MM.1S (cell line): ENCODE results near the gene NMNAT2.

Experiments
- EZH2 ChIP-seq: fragments of 300-600 bp; sonication (generic); optimal IDR thresholded peaks from 2 replicates; pipeline ENCODE3; 2017; ENCODE audit warnings: low read depth, mild to moderate bottlenecking, antibody characterized with exemption, low read length, mixed read lengths
- EZH2phosphoT487 ChIP-seq: fragments of 300-600 bp; sonication (generic); IDR thresholded peaks from 2 replicates; pipeline ENCODE4 v1.6.1; 2018; ENCODE audit warnings: antibody characterized with exemption, low read length
- TF ChIP-seq, protein P1 (sequence below): fragments of 300-600 bp; sonication (generic); IDR thresholded peaks from 2 replicates; pipeline ENCODE4 v1.5.1; 2016; ENCODE audit warnings: antibody characterized with exemption, low read length, mixed read lengths

- TF ChIP-seq, protein P1, sequence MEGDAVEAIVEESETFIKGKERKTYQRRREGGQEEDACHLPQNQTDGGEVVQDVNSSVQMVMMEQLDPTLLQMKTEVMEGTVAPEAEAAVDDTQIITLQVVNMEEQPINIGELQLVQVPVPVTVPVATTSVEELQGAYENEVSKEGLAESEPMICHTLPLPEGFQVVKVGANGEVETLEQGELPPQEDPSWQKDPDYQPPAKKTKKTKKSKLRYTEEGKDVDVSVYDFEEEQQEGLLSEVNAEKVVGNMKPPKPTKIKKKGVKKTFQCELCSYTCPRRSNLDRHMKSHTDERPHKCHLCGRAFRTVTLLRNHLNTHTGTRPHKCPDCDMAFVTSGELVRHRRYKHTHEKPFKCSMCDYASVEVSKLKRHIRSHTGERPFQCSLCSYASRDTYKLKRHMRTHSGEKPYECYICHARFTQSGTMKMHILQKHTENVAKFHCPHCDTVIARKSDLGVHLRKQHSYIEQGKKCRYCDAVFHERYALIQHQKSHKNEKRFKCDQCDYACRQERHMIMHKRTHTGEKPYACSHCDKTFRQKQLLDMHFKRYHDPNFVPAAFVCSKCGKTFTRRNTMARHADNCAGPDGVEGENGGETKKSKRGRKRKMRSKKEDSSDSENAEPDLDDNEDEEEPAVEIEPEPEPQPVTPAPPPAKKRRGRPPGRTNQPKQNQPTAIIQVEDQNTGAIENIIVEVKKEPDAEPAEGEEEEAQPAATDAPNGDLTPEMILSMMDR = no peak
- TF ChIP-seq EZH2 (no peak), EZH2phosphoT487 (no peak)
These were observed 143.3 kb downstream of the NMNAT2 start for GRCh38 chr1:183274836-183275235.
